GM19467 (cell line): ENCODE results near the gene RBM38.

Source experiments
- ATAC-seq: cut with Tn5 transposase; IDR thresholded peaks from one replicate; pipeline ENCODE4 v1.9.1; 2021; ENCODE audit warnings: mild to moderate bottlenecking, moderate library complexity; ENCODE audit not compliant: unreplicated experiment

RBM38 gene

GRCh38 chr20:57402206-57403125 lies 11.3 kb downstream of the RBM38 start:
- no peak for ATAC-seq

GRCh38 chr20:57403216-57403615 lies 12.0 kb downstream of the RBM38 start:
- ATAC-seq: no peak

GRCh38 chr20:57404006-57404405 lies 12.8 kb downstream of the RBM38 start:
- ATAC-seq: no peak

- no peak for ATAC-seq
These were observed 13.3 kb downstream of the RBM38 start for GRCh38 chr20:57404419-57405072.

GRCh38 chr20:57405236-57406016 lies 14.2 kb downstream of the RBM38 start:
- ATAC-seq: no peak

- ATAC-seq: no peak
These were observed 16.4 kb downstream of the RBM38 start for GRCh38 chr20:57407541-57407956.

GRCh38 chr20:57408131-57408530 lies 16.9 kb downstream of the RBM38 start:
- ATAC-seq: no peak

GRCh38 chr20:57408536-57409233 lies 17.5 kb downstream of the RBM38 start:
- no peak for ATAC-seq

- ATAC-seq: no peak
These were observed 18.1 kb downstream of the RBM38 start for GRCh38 chr20:57409316-57409671.

GRCh38 chr20:57409672-57410397 lies 18.6 kb downstream of the RBM38 start:
- ATAC-seq: no peak

- ATAC-seq: no peak
These were observed 19.3 kb downstream of the RBM38 start for GRCh38 chr20:57410398-57410920.

GRCh38 chr20:57410924-57411323 lies 19.7 kb downstream of the RBM38 start:
- no peak for ATAC-seq

- no peak for ATAC-seq
These were observed 20.4 kb downstream of the RBM38 start for GRCh38 chr20:57411406-57412283.

GRCh38 chr20:57412347-57413029 lies 21.3 kb downstream of the RBM38 start:
- ATAC-seq: no peak

GRCh38 chr20:57413986-57414385 lies 22.8 kb downstream of the RBM38 start:
- ATAC-seq: no peak

- ATAC-seq: no peak
These were observed 23.8 kb downstream of the RBM38 start for GRCh38 chr20:57414867-57415592.

GRCh38 chr20:57415771-57416170 lies 24.6 kb downstream of the RBM38 start:
- ATAC-seq: no peak
